Tibial nerve (tissue), 4 donors: ENCODE results near the gene PIK3C2B. TPM values are rescaled to one million over a fixed set of nuclear protein-coding genes. Genes with fewer than 3 reads are reported as not detected.

Experiments
- DNase-seq, 2 donors: peaks; one replicate each; pipeline ENCODE4 v3.0.0-alpha.2; 2019; ENCODE audit warnings: low spot score in 2 of 2
- H3K27ac ChIP-seq, 4 donors: fragments of 200-600 bp; sonication (generic) in 3 of 4; one replicate each; pipeline ENCODE4 v1.5.1; 2017 to 2019; ENCODE audit warnings: mild to moderate bottlenecking in 1 of 4
- H3K27me3 ChIP-seq, 2 donors: fragments of 200-600 bp; sonication (generic) in 1 of 2; one replicate each; pipeline versions ENCODE4 v1.5.1 to v1.6.0; 2017 to 2019
- H3K36me3 ChIP-seq, 3 donors: fragments of 200-600 bp; sonication (generic); one replicate each; pipeline ENCODE4 v1.5.1; 2018 to 2019
- H3K4me1 ChIP-seq, 4 donors: fragments of 200-600 bp; sonication (generic) in 3 of 4; one replicate each; pipeline ENCODE4 v1.5.1; 2017 to 2019
- H3K4me3 ChIP-seq, 4 donors: fragments of 200-600 bp; sonication (generic) in 3 of 4; one replicate each; pipeline ENCODE4 v1.5.1; 2017 to 2019; ENCODE audit warnings: mild to moderate bottlenecking in 1 of 4, moderate library complexity in 1 of 4
- H3K9me3 ChIP-seq, 4 donors: fragments of 200-600 bp; sonication (generic) in 3 of 4; one replicate each; pipeline ENCODE4 v1.5.1; 2017 to 2019
- EP300 ChIP-seq, 2 donors: sonication (generic); formaldehyde crosslinking; IDR thresholded peaks; one replicate each; pipeline ENCODE4 v1.6.1; 2017; ENCODE audit warnings: antibody characterized with exemption in 2 of 2, mild to moderate bottlenecking in 1 of 2
- POLR2A ChIP-seq, 2 donors: fragments of 450-650 bp; IDR thresholded peaks; one replicate each; pipeline ENCODE4 v1.6.1; 2017; ENCODE audit warnings: antibody characterized with exemption in 2 of 2, mild to moderate bottlenecking in 2 of 2, moderate library complexity in 2 of 2
- WGBS, 2 donors: methylation state at CpG; one replicate each; pipeline ENCODE4 v1.1.5; 2018; 5-methylcytosine and 5-hydroxymethylcytosine counted together
- total RNA-seq, 4 donors: library from RNA; depleted of rRNA; stranded (reverse); fragments of >200 nt; gene quantifications; one replicate each; pipeline ENCODE4 v1.1.0, GENCODE V29; 2016
- TF ChIP-seq, protein P1 (sequence below), 5 experiments: fragments of 200-600 bp in 3 of 5; fragments of 450-650 bp in 2 of 5; sonication (generic) in 3 of 5; IDR thresholded peaks; one replicate each; pipeline ENCODE4 v1.5.1; 2016 to 2019; ENCODE audit warnings: antibody characterized with exemption in 5 of 5, mild to moderate bottlenecking in 3 of 5, moderate library complexity in 2 of 5

The PIK3C2B gene
- total RNA-seq, 4 donors from 2014 or later: 18.0 to 67.2 (median 32.5) TPM

DNA sequence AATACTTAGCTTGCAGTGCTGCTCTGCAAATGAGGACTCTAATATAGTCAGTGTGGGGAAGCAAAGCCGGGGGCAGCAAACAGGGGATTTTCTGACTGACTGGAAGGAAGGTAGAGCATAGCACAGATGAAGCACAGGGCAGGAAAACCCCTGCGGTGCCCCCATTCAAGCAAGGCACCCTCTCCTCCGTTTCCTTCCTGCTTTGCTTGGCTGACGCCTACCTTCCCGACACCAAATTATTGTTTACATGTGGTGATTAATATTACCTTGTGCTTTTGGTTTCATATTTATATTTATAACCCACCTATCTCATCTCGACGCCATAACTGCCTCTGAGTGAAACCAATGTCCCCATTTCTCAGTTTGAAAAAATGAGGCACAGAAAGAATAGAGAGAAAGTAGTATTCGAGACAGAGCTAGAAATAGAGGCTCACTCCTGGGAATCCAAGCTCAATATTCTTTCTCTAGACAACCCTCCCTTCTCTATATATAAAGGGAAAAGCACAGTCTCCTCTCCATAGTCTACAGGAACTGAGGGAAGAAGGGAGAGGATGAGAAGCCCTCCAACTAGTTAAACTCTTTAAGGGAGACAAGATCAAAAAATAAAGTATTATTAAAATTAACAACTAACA, 41.3 kb downstream of the PIK3C2B start:
- Histone ChIP-seq H3K27ac (no peak overlapping the region), H3K36me3 (peaks cover 0 to 83% (median 0%) of the 10 kb centered on the region in 3 donors), H3K27me3 (no peaks in the 10 kb centered on the region), H3K4me1 (peaks cover 0 to 15% (median 10%) of the 10 kb centered on the region in 4 donors), H3K4me3 (no peak overlapping the region), H3K9me3 (no peaks in the 10 kb centered on the region)
- no peak for DNase-seq
- WGBS, 2 donors: 79% methylated on average over 8 of the region's 8 CpGs
- no peak for TF ChIP-seq EP300 (IDR thresholded peaks at IDR 0.05)
- TF ChIP-seq POLR2A (IDR thresholded peaks at IDR 0.05): no peak
- TF ChIP-seq, protein P1, sequence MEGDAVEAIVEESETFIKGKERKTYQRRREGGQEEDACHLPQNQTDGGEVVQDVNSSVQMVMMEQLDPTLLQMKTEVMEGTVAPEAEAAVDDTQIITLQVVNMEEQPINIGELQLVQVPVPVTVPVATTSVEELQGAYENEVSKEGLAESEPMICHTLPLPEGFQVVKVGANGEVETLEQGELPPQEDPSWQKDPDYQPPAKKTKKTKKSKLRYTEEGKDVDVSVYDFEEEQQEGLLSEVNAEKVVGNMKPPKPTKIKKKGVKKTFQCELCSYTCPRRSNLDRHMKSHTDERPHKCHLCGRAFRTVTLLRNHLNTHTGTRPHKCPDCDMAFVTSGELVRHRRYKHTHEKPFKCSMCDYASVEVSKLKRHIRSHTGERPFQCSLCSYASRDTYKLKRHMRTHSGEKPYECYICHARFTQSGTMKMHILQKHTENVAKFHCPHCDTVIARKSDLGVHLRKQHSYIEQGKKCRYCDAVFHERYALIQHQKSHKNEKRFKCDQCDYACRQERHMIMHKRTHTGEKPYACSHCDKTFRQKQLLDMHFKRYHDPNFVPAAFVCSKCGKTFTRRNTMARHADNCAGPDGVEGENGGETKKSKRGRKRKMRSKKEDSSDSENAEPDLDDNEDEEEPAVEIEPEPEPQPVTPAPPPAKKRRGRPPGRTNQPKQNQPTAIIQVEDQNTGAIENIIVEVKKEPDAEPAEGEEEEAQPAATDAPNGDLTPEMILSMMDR (IDR thresholded peaks at IDR 0.05): no peak

DNA sequence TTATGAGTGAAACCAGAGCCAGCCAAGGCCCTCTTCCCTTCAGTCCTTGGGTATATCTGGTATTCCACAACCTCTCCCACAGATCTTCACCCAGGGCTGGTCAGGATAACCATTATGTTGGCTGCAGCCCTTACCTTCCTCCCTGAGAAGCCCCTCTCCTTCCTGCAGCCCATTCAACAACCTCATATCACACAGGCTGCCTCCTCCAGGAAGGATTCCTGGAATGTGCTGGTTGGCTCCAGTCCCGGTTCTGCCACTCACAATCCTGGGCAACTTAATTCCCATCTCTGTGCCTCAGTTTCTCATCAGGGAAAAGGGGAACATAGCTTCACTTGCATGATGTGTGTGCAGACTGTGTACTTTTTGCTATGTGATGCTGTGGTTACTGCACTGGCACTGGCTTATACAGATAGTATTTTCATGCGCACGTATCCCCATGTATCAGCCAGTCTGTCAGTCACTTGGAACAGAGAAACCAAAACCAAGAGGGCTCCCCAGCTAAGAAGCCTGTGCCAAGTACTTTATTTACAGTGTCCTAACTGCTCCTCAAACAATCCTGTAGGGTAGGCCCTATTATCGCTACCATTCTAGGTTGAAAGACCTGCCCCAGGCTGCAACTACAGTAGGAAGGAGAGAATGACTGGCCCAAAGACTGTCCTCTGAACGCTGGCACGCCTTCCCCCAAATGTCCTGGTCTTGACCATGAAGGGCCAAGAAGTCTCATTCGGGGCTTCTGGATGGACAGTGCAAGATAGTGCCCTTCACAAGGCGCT, 43.1 kb downstream of the PIK3C2B start:
- peak overlapping the region in 1 of 4 donors; percentile 72 for H3K27ac ChIP-seq
- 59 to 82% methylated on average over 8 of the region's 8 CpGs for WGBS, 2 donors
- TF ChIP-seq, protein P1 (IDR thresholded peaks at IDR 0.05): no peak
- peaks cover 0 to 11% (median 7%) of the 10 kb centered on the region in 4 donors for H3K4me1 ChIP-seq
- no peak for DNase-seq
- no peaks in the 10 kb centered on the region for H3K9me3 ChIP-seq
- H3K4me3 ChIP-seq: no peak overlapping the region
- H3K36me3 ChIP-seq: peaks cover 0 to 88% (median 10%) of the 10 kb centered on the region in 3 donors
- H3K27me3 ChIP-seq: no peaks in the 10 kb centered on the region

DNA sequence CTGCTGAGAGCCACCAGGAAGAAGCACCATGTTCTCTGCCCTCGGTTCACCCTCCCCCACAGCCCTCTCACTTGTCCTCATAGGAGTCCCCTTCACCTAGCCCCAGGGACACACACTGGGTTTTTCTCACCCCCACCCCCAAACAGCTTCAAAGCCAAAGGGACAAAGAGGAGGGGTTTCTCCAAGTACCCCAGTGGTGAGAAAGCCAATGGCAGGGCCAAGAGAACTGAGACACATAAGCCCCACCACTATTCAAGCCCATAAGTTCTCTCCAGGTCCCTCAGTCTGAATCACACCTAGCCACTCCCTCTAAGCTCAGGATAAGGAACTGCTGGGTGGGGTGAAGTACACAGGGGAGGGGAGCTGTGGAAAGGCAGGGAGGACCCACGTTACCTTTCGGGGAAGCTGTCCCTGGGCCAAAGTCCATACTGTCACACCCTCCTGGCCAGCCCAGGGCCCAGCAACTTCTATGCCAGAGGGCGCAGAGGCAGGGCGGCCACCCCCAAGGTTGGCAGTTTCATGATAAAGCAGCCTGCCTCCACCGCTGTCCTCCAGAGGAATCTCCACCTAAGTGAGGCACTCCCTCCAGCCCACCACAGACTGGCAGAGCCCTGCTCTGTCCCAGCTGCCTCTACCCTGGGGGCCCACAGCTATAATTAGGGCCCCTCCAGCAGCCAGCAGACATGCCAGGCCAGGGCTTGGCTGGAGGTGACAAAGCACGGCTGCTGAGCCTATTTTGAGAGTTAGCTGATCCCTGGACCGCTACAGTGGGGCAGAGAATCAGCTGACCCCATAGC, 43.9 kb downstream of the PIK3C2B start:
- H3K4me1 ChIP-seq: peaks cover 0 to 17% (median 4%) of the 10 kb centered on the region in 4 donors
- no peaks in the 10 kb centered on the region for H3K9me3 ChIP-seq
- DNase-seq: no peak
- TF ChIP-seq EP300 (IDR thresholded peaks at IDR 0.05): no peak
- TF ChIP-seq POLR2A (IDR thresholded peaks at IDR 0.05): no peak
- H3K4me3 ChIP-seq: no peak overlapping the region
- WGBS, 2 donors: 76 to 82% methylated on average over 7 to 8 of the region's 8 CpGs
- H3K36me3 ChIP-seq: peaks cover 0 to 90% (median 10%) of the 10 kb centered on the region in 3 donors
- H3K27ac ChIP-seq: peak overlapping the region in 2 of 4 donors; percentile 12 to 72
- no peaks in the 10 kb centered on the region for H3K27me3 ChIP-seq

DNA sequence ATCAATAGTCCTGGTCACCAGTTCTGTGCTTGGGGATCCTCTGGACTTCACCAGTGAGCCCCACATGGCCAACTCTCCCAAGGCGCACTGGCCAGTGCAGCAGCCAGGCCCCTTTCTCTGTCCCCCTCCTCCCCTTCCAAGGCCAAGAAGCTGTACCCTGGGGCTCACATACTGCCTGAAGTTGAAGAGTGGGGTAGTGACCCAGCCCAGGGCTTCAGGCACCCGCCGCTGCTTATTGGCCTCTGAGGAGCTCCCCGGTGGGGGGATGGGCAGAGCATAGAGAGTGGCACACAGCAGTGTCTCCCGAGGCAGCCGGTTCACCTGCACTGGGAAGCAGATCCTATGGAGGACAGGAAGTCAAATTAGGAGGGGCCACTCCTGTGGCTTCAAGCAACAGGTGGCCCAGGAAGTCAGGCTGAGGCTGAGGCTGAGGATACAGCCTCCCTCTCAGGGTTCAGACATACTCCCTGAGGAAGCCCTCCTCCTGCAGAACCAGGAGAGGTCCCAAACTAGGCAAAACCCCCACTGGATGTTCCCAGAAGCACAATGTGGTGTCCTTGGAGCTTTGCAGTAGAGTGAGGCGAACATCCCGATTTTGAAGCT, 44.8 kb downstream of the PIK3C2B start:
- whole genome bisulfite sequencing, 2 donors: 78 to 80% methylated on average over 5 to 8 of the region's 8 CpGs
- H3K36me3 ChIP-seq: peaks cover 0 to 82% (median 10%) of the 10 kb centered on the region in 3 donors
- TF ChIP-seq, protein P1 (IDR thresholded peaks at IDR 0.05): no peak
- TF ChIP-seq POLR2A (IDR thresholded peaks at IDR 0.05) (no peak), EP300 (IDR thresholded peaks at IDR 0.05) (no peak)
- no peak for DNase-seq
- H3K4me1 ChIP-seq: peaks cover 0 to 17% (median 4%) of the 10 kb centered on the region in 4 donors
- peak overlapping the region in 1 of 4 donors; percentile 27 for H3K27ac ChIP-seq
- no peak overlapping the region for H3K4me3 ChIP-seq
- H3K27me3 ChIP-seq: no peaks in the 10 kb centered on the region
- no peaks in the 10 kb centered on the region for H3K9me3 ChIP-seq

DNA sequence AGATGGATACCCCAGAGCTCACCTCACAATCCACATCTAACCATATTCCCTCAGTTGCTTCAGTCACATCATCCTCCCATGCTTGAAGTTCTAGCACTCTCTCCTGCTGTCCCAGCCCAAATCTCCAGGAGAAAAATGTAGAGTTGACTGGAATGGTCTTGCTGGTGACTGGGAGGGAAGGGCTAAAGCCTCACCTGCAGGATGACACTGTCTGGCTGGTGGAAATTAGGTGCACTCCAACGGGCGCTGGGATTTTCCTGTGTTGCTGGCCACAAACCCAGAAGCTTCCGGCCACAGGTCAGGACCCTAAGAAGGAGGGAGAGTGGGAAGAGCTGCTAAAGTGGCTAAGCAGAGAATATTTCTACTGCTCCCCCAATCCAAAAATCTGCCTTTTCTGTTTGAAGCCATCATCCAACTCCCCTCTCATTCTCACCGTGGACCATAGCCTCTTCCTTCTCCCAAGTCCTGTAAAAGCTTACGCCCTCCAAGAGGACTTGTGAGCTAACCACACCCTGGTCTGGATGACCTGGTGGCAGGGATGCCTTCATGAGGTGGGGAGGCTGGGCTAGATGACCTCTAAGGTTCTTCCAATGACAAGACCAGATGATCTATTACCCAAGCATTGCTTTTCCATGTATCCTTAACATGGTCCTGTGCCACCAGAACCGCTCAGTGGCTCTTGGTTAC, 45.5 kb downstream of the PIK3C2B start:
- Histone ChIP-seq H3K27ac (peak overlapping the region in 1 of 4 donors; percentile 27), H3K27me3 (no peaks in the 10 kb centered on the region), H3K4me3 (no peak overlapping the region), H3K4me1 (peaks cover 0 to 22% (median 6%) of the 10 kb centered on the region in 4 donors), H3K9me3 (no peaks in the 10 kb centered on the region), H3K36me3 (peaks cover 0 to 81% (median 10%) of the 10 kb centered on the region in 3 donors)
- DNase-seq: no peak
- WGBS, 2 donors: 72 to 85% methylated on average over 6 of the region's 6 CpGs
- TF ChIP-seq, protein P1 (IDR thresholded peaks at IDR 0.05): no peak
- TF ChIP-seq EP300 (IDR thresholded peaks at IDR 0.05): no peak
- TF ChIP-seq POLR2A (IDR thresholded peaks at IDR 0.05): no peak
